Loucy (cell line): ENCODE data around the gene STPG1.

ENCODE experiments used
- CTCF ChIP-seq: fragments of 200-600 bp; sonication (generic); conservative IDR thresholded peaks from 2 replicates; pipeline ENCODE4 v1.5.1; 2014; ENCODE audit warnings: mild to moderate bottlenecking, antibody characterized with exemption, low read length
- EZH2phosphoT487 ChIP-seq: fragments of 200-600 bp; IDR thresholded peaks from 2 replicates; pipeline ENCODE4 v1.6.1; 2018; ENCODE audit warnings: antibody characterized with exemption, mild to moderate bottlenecking, moderate library complexity, borderline replicate concordance

GRCh38 chr1:24379733-24380315 is 33.8 kb downstream of the STPG1 start:
- TF ChIP-seq CTCF, result no peak
- no peak for TF ChIP-seq EZH2phosphoT487
